ENCODE results near the gene RPS21.
"Not testable (repeated sequence)": the region's sequence is repeated elsewhere in the genome, so short reads cannot be mapped to it uniquely, and the experiment has no call there.

RPS21 gene

GRCh38 chr20:62366370-62367135, 20.4 kb upstream of the RPS21 start:
- DNase-seq = no peak

DNA sequence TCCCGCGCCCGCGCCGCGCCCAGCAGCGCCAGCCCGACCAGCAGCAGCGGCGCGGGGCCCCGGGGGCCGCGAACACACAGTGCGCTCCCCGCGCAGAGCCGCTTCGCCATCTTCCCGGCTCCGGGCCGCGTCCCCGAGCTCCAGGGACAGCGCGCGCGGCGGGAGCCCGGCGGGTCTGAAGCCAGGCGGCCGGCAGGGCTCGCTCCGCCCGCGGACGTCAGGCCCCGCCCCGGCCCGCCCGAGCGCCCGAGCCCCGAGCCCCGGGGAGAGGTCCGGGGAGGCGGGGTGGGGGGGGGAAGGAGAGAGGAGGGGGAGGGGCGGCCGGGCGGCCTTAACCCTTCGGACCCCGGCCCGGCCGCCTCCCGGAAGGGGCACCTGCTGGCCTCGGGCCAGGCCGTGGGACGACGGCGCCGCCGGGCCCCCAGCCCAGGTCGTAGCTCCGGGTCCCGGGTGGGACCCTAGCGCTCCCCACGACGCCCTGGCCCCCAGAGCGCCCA, 19.7 kb upstream of the RPS21 start, which contains the start of gene LAMA5:
Gene LAMA5 (minus strand): TSS at position 177 of the 497 bp plus-strand sequence. CDS start 67 bp downstream, at position 110.
- no peak for DNase-seq

DNA sequence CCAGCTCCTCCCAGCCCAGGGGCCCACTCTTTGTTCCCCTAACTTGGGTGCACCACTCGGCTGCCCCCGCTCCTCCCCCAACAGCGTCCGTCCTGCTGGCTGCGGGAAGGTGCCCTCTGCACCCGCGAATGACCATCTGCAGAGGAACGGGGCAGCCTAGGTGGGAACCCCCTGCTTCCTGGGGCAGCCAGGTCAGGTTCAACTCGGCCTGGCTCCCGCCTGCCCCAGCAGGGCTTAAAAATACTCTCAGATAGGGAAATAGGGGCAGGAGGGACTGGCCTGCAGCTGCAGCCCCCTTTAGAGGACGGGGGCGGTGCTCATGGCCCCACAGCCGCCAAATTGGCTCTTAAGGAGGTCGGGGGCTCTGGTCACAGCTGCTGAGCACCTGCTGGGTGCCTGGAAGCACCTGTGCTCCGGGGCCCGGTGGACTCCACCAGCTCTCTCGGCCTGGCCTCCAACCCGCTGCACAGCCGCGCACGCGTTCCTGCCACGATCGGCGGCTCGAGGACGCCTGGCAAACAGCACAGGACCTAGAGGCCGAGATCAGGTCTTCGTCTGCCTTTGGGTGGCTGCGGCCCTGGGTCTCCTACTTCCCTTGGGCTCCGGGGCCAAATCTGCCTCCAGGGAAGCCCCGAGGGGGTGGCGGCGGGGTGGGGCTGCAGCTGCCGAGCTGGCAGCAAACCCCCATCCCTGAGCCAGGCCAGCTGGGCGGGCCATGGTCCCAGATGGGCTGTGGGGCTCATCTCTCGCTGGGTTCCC, 19.1 kb upstream of the RPS21 start:
- no peak for DNase-seq

DNA sequence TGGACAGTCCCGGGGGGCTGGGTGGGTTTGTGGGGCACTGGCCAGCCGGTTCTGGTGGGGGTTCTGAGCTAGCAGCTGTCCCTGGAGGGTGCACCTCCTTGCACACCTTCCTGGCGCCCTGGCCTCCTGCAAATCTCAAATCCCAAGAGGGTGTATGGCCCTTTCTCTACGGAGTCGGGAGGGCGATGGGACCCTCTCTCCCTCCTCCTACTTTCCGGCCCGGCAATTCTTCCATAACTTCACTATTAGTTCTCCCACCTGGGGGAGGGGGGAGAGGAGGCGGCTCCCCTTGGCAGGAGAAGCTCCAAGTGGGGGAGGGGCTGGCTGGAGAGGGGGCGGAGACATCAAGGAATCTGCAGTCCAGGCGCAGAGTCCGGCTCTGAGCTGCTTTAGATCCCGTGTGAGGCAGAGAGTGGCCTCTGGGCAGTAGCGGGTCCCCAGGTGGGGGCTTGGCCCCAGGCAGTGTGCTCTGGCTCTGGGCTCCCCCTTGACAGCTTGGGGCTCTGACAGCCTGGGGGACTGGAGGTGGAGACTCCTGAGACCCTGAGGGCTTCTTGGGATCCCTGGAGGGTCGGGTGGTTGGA, 18.4 kb upstream of the RPS21 start:
- DNase-seq = no peak

DNA sequence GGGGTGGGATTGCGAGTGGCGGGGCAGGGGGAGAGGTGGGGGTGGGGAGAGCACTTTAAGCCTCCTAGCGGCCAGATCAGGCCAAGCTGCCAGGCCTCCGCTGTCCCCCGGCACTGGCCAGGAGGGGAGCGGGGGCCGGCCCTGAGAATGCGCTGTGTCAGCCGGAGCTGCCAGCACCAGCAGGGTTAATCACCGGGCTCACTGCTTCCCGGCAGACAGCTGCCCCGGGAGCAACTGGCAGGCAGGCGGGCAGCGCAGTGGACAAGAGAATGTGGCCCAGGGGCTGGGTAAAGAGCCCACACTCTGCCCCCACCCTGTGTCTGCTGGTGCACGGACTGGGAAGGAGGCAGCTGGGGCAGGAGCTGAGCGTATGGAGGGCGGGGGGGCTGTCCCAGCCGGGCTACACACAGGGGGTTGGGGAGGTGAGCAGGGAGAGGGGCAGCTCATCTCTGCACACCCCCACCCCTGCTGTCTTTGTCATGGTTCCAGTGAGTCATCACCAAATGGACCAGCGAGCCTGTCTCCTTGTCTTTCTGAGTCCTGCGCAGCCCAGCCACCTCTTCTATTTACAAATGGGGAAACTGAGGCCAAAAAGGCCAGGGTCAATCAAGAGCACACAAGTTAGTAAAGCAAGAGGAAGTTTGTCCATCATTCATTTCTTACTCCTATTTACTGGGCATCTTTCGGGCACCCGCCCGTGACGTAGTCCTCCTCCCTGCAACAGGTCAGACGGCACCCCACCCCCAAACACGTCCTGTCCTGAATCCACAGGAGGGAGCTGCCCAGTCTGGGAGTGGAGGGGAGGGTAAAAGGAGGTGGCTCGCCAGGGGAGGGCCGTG, 17.7 kb upstream of the RPS21 start:
- no peak for DNase-seq

DNA sequence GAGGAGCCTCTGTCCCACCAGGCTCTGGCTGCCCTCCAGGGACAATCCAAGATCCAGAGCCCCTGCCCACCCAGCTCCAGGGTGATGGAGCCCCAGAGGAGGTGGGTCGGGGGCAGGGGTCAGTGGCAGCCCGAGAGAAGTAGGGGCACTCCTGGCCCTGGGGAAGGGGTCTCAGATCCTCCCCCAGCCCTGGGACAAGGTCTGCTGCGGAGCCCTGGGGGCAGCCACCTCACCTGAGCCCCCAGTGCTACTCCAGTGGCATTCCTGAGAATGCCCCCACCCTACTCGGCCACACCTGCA, 17.1 kb upstream of the RPS21 start:
- DNase-seq = no peak

GRCh38 chr20:62370115-62370806, 16.6 kb upstream of the RPS21 start:
- DNase-seq = no peak

- DNase-seq = no peak
Observed at GRCh38 chr20:62370807-62371587, 15.9 kb upstream of the RPS21 start.

DNA sequence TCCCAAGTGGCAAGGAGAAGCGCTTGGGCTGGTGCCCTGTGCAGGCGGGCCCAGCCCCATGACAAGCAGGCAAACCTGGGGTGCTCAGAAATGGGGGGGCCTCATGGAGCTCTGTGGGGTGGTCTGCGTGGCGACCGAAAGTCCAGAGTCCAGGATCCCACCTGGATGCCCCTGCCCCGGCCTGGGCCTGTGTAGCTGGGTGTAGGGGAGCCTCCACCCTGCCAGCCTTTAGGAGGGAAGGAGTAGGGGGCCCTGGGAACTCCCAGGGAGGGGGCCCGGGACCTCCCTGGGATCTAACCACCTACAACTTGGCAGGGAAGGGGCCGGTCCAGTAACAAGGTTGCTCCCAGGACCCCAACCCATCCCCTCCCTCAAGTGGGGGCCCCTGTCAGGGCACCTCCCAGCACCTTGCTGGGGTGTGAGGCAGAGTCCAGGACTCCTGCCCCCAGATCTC, 15.3 kb upstream of the RPS21 start:
- DNase-seq = no peak

- no peak for DNase-seq
Observed at GRCh38 chr20:62372042-62372993, 14.6 kb upstream of the RPS21 start.

GRCh38 chr20:62373631-62374179, 13.2 kb upstream of the RPS21 start:
- not testable (repeated sequence) for DNase-seq

- DNase-seq = no peak
Observed at GRCh38 chr20:62374331-62375152, 12.4 kb upstream of the RPS21 start.

GRCh38 chr20:62376112-62377063, 10.5 kb upstream of the RPS21 start:
- DNase-seq = no peak

GRCh38 chr20:62377064-62377461, 9.8 kb upstream of the RPS21 start:
- no peak for DNase-seq

DNA sequence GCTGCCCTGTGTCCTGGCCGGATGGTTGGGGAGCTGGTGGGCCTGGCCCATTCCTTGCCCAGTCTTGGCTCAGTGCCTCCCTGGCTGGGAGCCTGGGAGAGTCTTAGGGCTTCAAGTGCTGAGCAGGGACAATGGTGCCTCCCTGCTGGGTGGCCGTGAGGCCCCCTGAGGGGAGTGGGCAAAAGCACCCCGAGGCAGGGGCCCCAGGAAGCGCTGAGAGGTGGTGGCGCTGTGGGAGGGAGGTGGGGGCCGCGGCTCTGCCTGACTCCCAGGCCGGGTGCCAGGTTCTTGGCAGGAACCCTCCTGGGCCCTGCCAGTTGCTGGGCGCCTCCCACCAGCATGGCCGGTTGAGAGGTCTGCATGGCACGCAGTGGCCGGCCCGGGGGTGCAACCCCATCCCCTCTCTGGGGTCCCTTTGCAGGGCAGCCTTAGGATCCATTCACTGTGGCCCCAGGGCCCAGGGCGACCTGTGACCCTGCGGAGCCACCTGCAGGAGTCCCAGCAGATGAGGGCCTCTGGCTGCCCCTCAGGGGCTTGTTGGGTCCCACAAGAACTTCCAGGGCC, 9.2 kb upstream of the RPS21 start:
- DNase-seq = no peak

DNA sequence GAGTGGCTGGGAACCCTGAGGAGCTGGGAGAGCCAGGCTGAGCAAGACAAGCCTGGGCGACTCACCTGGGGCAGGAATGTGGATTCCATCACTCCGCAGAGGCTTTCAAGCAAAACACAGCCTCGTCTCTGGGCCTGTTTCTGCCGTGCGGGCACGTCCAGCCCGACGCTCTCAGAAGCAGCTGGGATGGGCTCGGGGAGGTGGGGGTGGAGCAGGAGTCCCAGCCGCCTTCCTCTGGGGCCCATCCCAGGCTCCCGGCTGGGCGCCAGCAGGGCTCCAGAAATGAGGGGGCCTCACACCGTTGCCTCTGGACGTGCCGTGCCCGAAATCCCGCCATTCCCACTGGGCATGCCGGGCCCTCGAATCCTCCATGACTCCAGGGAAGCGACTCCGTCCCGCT, 8.7 kb upstream of the RPS21 start:
- no peak for DNase-seq

GRCh38 chr20:62381202-62381797, 5.6 kb upstream of the RPS21 start:
- no peak for DNase-seq
